GM19328 (cell line): ENCODE measurements around the gene LIM2.
"Not testable (repeated sequence)": the region's sequence is repeated elsewhere in the genome, so short reads cannot be mapped to it uniquely, and the experiment has no call there.

ENCODE experiments used
- ATAC-seq: cut with Tn5 transposase; IDR thresholded peaks from one replicate; pipeline ENCODE4 v1.9.1; 2021; ENCODE audit warnings: mild to moderate bottlenecking, moderate library complexity; ENCODE audit not compliant: unreplicated experiment

Gene LIM2, protein sequence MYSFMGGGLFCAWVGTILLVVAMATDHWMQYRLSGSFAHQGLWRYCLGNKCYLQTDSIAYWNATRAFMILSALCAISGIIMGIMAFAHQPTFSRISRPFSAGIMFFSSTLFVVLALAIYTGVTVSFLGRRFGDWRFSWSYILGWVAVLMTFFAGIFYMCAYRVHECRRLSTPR

DNA sequence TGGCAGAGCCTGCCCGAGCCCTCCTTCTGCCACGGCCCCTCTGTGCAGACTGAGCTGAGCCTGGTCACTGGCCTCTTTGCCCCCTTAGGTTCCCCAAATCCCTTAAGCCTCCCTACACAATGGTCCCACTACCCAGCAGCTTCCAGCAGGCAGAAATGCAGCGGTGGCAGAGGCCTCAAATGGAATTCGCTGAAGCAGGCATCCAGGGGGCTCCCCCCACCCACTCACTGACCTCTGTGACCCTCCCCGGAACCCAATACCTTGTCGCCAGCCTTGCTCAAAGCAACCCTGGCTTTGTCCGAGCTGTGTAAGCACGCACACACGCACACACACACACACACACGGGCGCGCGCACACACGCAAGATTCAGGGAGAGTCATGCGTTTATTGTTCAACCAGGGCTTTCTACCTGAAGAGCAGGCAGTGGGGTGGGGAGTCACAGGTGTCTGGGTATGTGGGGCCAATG is at the start of gene LIM2:
Gene LIM2 (minus strand): TSS at position 51 of the 466 bp plus-strand sequence. CDS start 531 bp downstream, outside the sequence.
- ATAC-seq = no peak

DNA sequence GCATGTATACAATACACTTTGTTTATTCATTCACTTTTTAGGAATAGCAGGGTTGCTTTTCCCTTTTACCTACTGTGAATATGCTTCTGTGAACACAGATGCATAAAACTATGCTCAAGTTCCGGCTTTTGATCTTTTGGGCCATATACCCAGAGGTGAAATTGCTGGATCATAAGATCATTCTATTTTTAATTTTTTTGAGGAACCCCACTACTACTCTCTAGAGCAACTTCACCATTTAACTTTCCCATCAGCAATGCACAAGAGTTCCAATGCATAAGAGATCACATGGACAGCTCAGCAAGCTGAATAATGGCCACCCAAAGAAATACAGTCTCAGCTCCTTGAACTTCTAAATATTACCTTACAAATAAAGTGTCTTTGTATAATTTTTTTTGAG is 46.7 kb upstream of the LIM2 start:
- no peak for ATAC-seq

DNA sequence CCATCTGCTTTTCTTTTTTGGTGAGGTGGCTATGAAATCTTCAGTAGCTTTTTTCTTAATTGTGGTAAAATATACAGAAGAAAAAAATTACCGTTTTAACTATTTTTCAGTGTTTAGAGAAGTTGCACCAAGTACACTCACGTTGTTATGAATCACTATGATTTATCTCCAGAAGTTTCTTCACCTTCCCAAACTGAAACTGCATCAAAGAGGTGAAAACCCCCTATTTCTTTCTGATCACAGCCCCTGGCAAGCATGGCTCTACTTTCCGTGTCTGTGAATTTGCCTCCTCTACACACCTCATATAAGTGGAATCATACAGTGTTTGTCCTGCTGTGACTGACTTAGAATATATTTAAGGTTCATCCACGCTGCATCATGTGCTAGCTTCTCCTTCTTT is 45.3 kb upstream of the LIM2 start:
- no peak for ATAC-seq

DNA sequence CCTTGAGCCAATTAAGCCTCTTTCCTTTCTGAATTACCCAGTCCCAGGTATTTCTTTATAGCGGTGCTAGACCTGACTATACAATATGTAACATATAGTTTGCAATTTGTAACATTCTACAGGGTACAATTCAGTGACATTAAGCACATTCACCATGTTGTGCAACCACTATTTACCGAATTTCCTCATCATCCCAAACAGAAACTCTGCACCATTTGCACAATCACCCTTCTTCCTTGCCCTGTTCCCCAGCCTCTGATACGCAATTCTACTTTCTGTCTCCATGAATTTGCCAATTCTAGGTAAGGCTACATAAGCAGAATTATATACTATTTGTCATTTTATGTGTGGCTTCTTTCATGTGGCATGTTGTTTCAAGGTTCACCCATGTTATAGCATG is 43.4 kb upstream of the LIM2 start:
- no peak for ATAC-seq

DNA sequence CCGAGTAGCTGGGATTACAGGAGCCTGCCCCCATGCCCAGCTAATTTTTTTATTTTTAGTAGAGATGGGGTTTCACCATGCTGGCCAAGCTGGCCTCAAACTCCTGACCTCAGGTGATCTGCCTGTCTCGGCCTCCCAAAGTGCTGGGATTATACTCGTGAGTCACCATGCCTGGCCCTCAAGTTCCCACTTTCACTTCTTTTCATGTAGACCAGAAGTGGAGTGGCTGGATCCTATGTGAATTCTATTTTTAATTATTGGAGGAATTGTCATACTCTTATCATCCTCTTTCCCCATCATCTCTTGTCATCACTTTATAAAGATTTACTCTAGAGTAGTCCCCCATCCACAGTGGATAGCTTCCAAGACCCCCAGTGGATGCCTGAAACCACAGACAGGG is 42.4 kb upstream of the LIM2 start:
- ATAC-seq = no peak

DNA sequence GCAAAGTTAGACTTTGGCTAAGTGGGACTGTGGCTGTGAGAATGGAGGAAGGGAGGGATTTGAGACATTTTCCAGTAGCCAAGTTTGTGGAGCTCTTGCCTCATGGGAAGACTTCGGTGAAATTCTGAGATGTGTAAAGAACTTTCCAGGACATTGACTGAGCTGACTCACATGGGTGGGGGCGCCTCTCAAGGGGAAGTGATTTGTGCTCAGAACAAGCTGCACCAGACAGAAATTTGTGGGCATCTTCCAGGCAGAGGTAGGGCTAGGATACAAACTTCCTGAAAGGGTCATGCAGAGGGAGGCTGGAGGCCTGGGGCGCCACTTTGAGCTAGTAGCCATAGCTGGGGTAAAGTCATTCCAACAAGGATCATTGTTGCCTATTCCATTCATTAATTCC is 39.4 kb upstream of the LIM2 start:
- ATAC-seq = no peak

DNA sequence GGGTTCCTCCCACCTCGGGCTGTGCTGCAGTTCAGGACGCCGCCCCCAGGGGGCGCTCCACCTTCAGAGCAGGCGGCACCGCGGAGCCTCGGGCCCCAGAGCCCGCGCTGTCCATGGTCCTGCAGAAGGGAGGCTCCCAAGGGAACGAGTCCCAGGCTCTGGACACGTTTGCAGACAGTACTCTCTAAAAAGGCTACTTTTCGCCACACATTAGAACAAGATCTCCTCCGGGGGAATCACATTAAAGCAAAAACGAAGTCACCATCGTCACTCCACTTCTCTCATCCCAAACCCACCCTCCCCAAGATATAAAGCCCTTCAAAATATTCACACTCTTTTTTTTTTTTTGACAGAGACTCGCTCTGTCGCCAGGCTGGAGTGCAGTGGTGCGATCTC is 34.3 kb upstream of the LIM2 start:
- ATAC-seq = no peak

DNA sequence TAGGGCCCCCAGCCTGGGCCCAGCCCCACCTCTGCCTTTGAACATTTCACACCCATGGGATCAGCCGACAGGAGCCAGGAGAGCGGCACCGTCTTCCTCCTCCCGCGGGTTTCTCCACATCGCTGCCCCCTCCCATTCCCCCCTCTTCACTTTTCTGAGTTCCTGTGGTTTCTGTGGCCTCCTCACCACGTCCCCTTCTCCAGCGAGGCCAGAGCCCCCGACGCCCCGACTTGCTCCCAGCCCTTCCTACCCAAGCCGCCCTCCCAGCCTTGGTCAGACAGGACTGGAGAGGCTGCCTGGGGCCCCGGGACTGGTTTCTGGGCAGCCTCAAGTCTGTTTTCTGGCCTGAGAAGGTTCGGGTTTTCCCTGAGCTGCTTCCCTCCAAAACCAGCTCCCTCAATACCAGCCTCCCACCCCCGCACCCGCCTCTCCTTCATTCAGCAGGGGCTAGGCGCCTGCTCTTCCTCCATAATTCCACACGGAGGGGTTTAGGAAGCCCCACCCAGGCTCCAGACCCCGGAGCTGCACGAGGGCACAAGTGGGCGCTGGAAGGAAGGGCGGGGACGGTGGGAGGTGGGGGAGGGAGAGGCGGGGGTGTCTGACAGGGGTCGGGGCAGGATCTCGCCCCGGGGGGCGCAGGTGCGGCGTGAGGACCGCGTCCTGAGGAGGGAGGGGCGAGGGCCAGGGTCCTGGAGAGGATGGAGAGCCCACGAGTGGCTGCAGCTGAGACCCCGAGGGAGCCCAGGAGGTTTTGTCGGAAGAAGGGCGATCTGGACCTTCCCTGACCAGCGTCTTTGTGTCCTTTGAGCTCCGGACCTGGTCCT is 33.7 kb upstream of the LIM2 start:
- no peak for ATAC-seq

DNA sequence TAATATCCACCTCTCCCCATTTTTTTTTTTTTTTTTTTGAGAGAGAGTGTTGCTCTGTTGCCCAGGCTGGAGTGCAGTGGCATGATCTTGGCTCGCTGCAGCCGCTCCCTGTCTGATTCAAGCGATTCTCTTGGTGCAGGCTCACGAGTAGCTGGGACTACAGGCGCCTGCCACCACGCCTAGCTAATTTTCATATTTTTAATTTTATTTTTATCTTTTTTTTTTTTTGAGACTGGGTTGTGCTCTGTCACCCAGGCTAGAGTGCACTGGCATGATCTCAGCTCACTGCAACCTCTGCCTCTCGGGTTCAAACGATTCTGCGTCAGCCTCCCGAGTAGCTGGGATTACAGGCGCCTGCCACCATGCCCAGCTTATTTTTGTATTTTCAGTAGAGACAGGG is 32.7 kb upstream of the LIM2 start:
- ATAC-seq = not testable (repeated sequence)

DNA sequence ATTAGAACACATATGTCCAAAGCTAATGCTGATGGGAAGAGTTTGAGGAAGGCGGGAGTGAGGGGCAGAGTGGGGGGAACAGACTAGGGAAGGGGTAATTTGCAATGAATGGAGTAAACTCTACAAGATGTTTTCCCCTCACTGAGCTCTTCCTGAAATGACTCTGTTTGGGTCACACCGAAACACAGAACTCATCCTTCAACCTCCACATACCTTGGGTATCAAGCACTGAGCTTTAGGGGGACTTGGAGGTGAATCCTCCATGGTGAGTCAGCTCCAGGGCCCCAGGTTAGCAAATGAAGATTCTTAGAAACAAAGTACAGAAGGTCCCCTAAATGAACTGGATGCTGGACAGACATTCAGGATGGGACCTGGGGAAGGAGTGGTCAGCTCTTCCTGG is 30.9 kb upstream of the LIM2 start:
- no peak for ATAC-seq

DNA sequence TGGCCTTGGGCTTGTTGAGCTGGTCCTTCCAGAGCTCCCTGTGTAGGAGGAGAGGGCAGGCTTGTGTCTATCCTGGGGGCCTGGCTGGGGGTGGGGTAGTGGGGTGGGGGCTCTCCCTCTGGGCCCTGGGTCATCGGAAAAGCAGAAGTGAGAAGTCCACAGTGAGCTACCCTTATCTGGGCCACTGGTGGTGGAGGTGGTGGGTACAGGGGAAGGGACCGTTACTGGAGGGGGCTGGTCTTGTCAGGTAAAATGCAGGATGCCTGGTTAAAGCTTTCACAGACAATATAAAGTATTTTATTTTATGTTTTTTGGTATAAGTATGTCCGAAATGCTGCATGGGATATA is 30.0 kb upstream of the LIM2 start:
- ATAC-seq = no peak

DNA sequence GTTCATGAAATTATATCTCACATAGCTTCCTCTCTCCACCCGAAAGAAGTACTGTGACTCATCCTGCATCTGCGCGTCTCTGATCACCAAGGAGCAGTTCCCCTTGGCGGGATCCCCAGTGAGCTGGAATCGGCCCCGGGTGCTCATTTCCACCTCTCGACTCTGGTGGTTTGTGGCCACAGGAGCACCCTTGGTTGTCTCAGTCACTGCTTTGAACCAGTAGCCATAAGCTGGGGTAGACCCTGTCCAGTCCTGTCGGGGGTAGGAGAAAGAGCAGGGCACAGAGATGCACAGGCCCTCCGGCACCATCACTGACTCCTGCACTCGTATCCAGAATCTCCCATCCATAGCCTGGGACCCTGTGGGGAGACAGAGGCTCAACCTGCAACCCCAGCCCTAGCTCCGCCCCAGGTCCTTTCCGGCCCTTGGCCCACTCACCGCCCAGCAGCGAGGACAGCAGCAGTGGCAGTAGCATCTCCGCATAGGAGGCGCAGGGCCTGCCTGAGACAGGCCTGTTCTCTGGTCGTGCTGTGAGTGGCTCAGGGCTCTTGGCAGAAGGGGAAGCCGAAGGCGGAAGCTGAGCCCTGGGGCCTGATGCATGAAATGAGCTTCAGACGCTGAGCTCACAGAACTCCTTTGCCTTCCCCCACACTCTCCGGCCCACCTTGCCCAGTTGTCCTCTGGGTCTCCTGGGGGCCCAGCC is 29.5 kb upstream of the LIM2 start, which contains the start of gene SIGLEC10:
Gene SIGLEC10 (minus strand): TSS at position 536 of the 703 bp plus-strand sequence. CDS start 61 bp downstream, at position 475.
- no peak for ATAC-seq

DNA sequence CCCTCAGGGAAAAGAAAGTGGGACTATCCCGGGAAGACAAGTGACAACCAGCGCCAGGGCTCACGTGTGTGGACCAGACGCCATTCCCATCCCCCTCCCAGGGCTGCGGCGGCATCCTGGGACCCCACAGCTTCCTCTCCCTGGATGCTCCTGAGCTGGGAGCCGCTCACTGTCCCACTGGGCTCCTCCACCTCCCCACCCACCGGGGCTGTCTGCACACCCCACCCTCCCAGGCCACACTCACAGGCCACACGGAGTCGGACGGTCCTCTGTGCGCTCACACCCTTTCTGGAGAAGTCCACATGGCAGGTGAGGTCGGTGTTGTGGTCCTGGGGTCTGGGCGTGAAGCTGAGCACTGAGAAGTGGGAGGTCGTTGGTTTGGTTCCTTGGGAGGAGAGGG is 28.6 kb upstream of the LIM2 start:
- ATAC-seq = not testable (repeated sequence)

DNA sequence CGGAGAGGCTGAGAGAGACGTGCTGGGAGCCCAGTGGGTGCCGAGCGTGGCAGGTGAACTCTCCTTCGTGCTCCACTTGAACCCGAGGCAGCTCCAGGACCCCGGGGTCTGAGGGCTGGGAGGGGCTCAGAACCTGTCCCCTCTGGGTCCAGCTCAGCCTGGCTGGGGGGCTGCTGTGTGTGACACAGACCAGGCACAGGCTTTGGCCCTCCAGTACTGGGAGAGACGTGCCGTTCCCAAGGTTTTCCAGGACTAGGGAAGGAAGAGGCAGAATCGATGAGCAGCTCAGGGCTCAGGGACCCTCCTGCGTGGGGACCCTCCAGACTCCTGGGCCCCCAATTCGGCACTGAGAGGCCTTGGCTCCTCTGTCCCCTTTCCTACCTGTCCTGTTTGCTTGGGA is 27.4 kb upstream of the LIM2 start:
- no peak for ATAC-seq

DNA sequence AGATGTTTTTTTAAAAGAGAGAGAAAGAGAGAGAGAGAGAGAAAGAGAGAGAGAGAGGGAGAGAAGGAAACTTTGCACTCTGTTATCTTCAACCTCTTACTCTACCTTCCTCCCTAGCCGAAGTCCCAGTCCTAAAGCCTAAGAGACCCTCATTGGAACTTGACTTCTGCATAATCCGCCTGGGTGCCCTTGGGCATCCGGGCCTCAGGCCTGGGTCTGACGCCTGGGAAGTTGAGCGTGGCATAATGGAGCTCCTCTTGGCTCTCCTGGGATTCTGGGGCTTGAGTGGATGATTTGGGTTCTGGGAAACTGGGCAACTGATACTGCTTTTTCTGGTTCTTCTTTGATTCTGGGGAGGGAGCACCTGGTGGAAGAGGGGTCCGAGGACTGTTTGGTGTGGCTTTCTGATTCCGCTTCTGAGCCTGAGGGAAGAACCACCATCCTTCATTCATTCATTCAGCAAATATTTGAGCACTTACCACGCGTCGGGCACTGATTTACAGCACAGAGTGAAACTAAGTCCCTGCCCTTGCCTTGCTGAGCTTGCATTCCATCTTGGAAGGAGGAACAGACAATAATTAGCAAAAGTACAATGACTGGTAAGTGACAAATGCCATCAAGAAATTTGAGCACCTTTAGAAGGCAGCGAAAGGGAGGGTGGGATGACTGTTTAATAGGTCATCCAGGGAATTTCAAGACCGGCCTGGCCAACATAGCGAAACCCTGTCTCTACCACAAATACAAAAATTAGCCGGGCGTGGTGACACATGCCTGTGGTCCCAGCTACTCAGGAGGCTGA is 23.4 kb upstream of the LIM2 start:
- ATAC-seq = no peak

DNA sequence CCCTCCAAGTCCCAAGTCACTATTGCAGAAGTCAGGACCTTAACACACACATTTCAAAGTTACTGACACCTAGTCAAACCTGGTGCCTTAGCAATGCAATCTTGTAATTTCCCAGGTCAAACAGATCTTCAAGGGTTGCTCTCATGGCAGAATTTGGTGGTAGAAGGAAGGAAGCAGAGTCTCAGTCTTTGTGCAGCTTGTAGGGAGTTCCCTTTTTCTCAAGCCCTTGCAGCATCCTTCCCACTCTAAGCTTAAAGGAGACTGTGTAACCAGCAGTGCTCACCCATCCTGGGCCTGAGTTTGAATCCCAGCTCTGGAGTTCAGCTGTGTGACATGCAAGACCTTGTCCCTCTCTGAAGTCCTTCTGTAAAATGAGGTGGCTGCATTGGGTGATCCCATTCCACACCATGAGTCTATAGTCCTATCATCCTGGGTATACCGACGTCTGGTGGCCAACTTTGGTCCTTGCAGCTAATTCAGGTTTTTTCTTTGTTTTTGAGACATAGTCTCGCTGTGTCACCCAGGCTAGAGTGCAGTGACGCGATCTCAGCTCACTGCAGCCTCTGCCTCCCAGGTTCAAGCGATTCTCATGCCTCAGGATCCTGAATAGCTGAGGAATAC is 19.8 kb upstream of the LIM2 start:
- no peak for ATAC-seq

DNA sequence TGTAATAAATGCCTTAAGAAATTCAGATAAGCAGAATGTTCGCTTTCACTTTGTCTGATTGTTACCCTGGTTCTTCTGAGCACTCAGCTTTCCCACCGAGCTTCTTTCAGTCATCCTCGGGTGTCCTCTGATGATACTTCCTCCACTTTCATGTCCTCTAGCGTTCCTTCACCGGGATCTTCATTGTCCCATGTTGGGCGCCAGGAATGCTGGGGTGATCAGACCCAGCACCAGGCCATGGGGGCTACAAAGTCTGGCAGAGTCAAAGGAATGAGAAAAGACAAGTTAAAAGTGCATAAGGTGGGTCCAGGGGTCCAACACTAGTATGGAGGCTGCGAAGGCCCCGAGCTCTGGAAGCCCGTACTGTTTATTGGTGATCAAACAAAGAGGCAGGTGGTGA is 14.3 kb upstream of the LIM2 start:
- no peak for ATAC-seq

DNA sequence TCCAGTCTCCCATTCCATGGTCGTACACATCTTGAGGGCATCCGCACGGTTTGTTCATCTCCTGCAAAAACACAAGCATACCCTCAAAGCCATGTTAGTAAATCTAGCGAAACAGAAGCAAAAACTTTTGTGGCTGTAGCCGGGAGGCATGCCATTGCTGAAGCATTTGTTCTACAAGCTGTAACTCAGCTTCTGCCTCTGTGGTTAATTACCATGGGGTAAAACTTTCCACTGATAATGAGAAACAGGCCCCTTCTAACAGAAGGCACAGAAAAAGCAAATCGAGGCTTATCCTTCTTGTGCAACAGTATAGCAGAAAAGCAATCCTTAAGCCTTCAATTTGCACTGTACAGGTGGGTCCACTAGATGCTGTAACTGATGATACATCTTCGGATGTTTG is 12.2 kb upstream of the LIM2 start:
- not testable (repeated sequence) for ATAC-seq

DNA sequence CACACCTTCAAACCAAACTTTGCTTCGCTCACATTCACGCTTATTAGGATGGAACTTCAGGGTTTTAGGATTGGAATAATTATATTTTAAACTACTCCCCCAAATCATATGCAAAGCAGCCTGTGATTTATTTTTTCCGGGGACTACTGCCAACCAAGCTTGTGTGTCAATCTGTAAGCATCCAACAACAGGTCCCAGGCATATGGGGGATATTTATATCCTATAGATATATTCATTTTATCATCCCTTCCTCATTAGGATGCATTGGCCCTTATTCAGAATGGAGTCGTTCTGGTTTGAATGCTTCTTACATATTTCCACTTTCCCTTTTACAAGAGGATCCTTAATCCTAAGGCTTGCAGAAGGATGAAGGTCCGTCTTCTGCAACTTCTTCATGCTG is 11.5 kb upstream of the LIM2 start:
- ATAC-seq = no peak

DNA sequence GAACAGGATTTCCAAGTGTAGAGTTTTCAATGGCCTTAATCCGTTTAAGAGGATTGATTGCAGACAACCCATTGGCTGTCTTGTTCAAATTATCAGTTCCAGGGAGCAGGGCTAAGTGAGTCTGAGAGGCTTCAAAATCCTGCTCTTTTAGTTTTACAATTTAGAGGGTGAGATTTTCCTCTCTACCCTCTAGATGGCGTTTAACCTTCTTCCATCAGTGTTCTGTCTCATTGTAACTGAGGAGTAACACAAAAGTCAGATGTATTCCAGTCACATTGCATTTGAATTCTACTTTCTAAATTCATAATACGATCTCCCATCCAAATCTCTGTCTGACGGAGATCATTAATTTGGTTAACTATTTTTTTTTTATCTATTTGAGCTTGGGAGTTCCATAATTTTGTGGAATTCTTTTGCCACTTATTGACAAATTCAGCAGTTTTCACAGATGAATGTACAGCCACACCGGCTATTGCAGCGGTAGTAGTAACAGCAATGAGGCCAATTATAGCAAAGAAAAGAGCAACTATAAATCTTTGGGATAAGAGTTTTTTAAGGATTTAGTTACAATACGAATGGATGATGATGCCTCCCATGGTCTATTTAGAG is 10.4 kb upstream of the LIM2 start:
- ATAC-seq = no peak
